Measurements from ENCODE around the gene RAB8A.
"Not testable (repeated sequence)": the region's sequence is repeated elsewhere in the genome, so short reads cannot be mapped to it uniquely, and the experiment has no call there.

The RAB8A gene

DNA sequence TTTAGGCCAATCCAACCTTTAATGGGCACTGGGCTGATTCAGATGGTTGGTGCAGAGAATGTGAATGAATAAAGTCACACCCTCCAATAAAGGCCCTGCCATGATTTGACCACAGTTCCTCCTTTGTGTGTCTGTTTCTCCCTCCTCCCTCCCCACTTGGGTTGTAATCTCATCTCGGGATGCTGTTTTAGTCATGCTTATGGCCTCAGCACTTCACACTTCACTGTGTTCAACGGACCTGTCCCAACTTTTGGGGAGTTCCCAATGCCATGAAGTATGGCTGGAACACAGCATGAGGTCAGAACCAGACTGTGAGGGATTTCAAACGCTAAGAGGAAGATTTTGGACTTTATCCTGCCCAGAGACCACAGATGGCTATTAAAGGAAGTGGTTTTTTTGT, 5.6 kb upstream of the RAB8A start:
- in situ Hi-C loops (cut with MboI; ENCODE audit: low sequenced_read_pairs): no loop called here

GRCh38 chr19:16111909-16112752, 442 bp downstream of the RAB8A start:
- in situ Hi-C loops (cut with MboI; ENCODE audit: low sequenced_read_pairs): no loop called here

DNA sequence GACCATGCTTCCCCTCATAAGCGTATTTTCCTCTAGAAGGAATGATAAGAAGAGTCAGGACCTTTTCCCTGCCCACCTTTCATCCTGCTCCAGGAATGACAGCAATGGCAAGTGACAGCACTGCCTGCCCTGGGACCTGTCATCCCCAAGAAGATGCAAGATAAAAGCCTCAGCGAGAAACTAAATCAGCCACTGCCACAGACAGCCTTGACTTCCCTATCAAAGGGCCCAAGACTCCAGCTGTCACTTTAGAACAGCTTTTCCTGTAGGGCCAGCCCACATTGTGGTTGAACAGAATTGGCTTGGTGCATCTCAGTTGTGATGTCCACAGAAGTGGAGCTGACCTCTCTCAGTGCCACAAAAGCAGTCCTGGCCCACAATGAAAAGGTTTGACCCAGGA, 1.1 kb downstream of the RAB8A start:
- in situ Hi-C loops (cut with MboI; ENCODE audit: low sequenced_read_pairs): no loop called here

DNA sequence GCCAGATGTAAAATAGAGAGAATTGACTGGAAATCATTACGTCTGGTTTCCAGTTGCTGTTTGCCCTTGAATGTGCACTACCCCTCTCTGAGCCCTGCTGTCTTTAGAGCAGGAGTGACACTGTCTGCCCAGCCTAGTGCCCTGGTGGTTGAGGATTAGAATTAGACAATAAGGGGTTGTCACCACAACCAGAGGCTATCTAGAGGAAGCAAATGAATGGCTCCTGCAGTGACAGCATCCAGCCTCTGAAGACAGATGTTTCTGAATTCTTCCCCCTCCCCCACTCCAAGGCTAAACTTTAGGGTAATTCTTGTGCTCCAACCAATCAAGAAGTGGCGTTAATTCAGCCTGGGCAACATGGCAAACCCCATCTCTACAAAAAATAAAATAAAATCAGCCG, 2.0 kb downstream of the RAB8A start:
- in situ Hi-C loops (cut with MboI; ENCODE audit: low sequenced_read_pairs): no loop called here

DNA sequence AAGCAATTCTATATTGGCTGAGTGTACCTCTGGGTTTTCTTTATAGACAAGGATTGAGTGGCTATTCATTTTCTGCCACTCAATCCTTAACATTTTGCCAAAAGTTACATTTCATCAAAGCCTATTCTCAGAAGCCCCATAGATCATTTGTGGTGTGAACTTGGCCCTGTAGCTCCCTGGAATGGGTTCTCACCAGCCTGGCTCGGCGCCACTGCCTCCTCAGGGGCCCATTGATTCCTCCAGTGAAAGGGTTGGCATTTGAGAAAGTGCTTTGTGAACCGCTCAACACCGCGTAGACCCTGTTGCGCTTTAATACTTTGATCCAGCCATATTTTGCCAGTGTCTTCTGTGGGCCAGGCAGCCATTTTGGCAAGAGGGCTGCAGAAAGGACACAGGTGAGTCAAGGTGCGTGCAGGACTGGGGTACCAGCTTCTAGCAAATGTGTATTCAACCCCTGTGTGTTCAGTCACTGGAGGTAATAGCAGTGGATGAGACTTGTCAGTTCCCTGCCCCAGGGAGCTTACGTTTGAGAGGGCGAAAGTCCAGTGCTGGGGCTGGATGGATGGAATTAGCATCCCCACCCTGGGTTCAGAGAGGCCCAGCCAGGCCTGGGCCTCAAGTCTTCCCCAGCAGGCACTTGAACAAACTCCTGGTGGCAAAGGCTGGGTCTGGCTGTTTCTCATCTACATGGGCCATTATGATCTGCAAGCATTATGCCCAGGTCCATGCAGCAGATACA, 3.8 kb downstream of the RAB8A start:
- in situ Hi-C loops (cut with MboI; ENCODE audit: low sequenced_read_pairs): no loop called here

- in situ Hi-C loops (cut with MboI; ENCODE audit: low sequenced_read_pairs): no loop called here
Measured at GRCh38 chr19:16116067-16116466, 4.4 kb downstream of the RAB8A start.

GRCh38 chr19:16117594-16118033, 5.9 kb downstream of the RAB8A start:
- in situ Hi-C loops (cut with MboI; ENCODE audit: low sequenced_read_pairs): no loop called here

DNA sequence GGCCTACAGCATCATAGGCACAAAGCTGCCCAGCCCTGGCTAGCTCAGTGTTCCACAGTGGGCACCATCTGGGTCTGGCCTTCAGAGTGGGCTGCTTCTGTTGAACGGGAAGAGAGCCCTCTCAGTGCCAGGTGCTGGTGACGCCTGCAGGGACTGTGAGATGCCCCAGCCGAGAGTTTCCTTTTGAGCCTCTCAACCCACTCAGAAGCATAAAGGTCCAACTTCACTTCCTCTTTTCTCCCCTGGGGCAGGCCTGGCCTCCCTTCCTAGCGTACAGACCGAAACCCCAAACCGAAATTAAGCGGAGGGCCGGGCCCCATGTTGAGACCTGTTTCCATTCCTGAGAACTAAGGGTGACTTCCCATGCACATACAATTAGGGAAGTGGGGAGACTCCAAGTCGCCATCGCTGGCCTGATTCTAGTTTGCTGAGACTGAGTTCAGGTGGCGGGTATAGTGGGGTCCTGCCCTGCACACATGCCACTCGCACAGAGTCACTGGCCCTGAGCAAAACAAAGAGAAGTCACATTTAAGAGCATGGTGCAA, 6.9 kb downstream of the RAB8A start:
- in situ Hi-C loops (cut with MboI; ENCODE audit: low sequenced_read_pairs): no loop called here

DNA sequence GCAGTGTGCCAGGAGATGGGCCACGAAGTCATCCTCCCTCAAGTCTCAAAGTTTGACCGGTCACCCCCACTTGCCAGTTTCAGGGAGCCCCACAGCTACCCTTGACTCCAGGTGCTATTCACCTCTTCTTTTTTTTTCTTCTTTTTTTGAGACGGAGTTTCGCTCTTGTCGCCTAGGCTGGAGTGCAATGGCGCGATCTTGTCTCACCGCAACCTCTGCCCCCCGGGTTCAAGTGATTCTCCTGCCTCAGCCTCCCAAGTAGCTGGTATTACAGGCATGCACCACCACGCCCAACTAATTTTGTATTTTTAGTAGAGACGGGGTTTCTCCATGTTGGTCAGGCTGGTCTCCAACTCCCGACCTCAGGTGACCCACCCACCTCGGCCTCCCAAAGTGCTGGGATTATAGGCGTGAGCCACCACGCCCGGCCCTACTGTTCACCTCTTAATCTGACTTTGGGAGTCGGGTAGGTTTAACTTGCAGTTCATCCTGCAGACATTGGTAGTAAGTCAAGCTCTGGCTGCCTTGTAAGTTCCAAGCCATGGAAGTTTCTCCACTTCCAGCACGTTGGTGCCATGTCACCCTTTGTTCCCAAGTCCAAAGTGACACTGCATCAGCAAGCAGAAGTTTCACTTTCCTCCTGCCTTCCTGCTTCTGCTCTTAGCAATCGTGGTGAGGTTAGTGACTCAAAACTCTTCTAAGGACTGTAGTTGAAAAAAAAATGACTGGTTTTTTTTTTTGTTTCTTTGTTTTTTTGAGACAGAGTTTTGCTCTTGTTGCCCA, 7.6 kb downstream of the RAB8A start:
- in situ Hi-C loops (cut with MboI; ENCODE audit: low sequenced_read_pairs): not testable (repeated sequence)

DNA sequence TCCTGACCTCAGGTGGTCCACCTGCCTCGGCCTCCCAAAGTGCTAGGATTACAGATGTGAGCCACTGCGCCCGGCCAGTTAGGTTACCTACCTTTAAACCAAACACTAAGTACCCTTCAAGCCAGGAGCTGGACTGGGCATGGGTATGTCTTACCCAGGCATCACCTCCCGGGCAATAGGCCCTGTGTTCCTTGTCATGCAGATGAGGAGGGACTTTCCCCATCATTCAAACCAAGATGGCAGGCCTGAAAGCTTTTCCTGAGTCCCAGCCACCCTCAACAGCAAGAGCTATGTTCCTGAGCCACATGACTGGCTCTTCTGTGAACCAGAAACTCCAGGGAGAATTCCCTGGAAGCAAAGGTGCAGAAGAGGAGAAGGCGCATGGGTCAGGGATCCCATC, 9.5 kb downstream of the RAB8A start:
- in situ Hi-C loops (cut with MboI; ENCODE audit: low sequenced_read_pairs): no loop called here

GRCh38 chr19:16121967-16122366, 10.3 kb downstream of the RAB8A start:
- in situ Hi-C loops (cut with MboI; ENCODE audit: low sequenced_read_pairs): no loop called here

DNA sequence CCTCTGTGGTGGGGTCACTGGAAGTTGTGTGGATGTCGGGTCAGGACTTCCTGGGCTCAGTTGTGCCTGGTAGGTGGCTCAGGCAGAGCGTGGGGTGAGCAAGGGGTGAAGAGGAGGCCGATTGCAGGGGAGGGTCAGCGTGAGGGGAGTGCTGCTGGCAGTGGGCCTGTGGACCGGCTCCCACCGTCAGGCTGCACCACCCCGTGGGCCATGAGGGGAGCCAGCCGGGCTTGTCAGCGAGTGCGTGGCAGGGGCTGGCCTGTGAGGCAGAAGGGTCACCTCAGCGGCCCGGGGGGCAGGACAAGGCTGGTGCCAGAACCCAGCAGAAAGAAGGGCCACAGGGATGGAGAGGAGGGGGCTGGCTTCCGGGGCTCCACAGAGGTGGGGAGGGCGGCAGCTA, 13.3 kb downstream of the RAB8A start:
- in situ Hi-C loops (cut with MboI; ENCODE audit: low sequenced_read_pairs): no loop called here

DNA sequence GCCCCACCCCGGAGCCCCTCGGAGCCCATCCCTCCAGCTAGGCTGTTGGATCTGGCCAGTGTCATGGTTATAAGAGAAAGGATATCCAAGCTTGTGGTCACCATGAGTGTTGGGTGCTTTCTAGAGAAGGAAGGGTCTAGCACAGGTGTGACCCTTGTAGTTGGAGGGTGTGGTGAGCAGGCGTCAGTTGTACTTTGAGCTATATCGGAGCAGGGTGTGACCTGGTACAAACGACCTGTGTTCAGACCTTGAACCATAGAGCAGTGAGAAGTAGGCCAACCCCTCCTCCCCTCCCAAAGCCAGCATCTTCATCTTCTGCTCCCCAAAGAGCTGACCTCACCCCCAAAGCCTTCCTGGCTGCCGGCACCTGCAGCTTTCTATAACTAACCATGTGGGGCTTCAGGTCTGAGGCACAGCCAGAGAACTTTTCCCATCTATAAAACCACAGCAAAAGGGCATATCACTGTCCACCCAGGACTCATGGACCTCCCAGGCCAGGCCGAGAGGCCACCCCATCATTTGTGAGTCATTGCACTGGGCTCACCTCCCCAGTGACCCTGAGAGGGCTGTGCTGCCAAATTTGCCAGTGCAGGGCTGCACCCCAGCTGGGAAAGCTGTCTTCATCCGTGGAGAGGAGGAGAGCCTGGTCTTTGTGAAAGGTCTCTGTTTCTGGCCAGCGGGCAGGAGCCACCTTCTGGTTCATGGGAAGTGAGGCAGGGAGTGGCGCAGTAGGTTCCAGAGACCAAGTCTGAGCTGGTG, 14.2 kb downstream of the RAB8A start:
- in situ Hi-C loops (cut with MboI; ENCODE audit: low sequenced_read_pairs): no loop called here

DNA sequence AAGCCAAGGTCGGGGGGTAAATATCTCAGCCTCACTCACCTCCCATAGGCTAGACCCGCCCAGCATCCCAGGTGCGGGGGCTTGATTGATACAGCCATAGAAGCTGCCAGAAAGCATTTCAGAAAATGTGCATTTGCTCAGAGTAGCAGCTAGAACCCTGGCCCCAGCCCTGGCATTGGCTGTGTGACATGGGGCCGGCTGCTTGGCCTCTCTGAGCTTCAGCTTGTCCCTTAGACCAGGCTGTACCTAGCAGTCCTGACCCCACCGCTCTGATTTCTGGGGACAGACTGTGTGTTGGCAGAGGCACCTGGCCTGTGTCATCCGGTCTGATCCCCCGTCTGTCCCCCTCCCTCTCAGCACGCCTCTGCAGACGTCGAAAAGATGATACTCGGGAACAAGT, 15.4 kb downstream of the RAB8A start:
- in situ Hi-C loops (cut with MboI; ENCODE audit: low sequenced_read_pairs): no loop called here

DNA sequence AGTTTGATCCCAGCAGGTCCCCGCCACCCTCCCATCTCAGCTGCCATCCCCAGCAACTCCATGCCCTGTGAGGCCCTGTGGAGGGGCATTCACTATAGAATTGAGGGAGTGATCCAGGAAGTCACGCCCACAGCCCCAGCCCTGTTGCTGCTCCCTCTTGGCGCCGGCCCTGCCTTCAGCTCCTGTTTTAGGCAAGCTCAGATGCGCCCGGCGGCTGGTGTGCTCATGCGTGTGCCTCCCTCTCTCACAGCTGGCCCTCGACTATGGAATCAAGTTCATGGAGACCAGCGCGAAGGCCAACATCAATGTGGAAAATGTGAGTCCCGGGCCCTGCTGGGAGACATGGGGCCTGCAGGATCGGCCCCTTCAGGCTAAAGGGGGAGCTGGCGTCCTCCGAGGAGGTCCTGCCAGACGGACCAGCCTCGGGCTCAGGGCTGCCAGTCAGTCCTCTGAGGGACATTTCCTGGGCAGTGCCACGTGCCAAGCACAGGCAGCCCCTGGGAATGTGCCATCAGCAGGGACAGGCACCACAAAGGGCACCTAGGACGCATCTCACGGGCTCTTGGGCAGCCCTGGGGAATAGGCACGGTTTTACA, 16.2 kb downstream of the RAB8A start:
- in situ Hi-C loops (cut with MboI; ENCODE audit: low sequenced_read_pairs): no loop called here

DNA sequence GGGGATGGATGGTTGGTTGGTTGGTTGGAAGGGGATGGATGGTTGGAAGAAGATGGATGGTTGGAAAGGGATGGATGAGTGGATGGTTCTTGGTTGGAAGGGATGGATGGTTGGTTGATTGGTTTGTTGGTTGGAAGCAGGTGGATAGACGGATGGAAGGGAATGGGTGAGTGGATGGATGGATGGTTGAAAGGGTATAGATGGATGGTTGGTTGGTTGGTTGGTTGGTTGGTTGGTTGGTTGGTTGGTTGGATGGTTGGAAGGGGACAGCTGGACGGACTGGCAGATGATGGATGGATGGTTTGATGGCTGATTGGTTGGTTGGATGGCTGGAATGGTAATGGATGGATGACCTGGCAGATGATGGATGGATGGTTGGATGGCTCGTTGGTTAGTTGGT, 20.0 kb downstream of the RAB8A start:
- in situ Hi-C loops (cut with MboI; ENCODE audit: low sequenced_read_pairs): no loop called here

GRCh38 chr19:16133818-16134217, 22.1 kb downstream of the RAB8A start:
- in situ Hi-C loops (cut with MboI; ENCODE audit: low sequenced_read_pairs): no loop called here

- in situ Hi-C loops (cut with MboI; ENCODE audit: low sequenced_read_pairs): no loop called here
Measured at GRCh38 chr19:16134510-16134909, 22.8 kb downstream of the RAB8A start.

GRCh38 chr19:16135430-16136127, 23.9 kb downstream of the RAB8A start:
- in situ Hi-C loops (cut with MboI; ENCODE audit: low sequenced_read_pairs): no loop called here

All from HL-60/S4 treated with phorbol 12-myristate 13-acetate at 8.2 ng/mL for 4 days and 3 days (cell line).